IMR-90 (cell line): ENCODE data around the gene RPS6KL1. TPM values are rescaled to one million over a fixed set of nuclear protein-coding genes. Genes with fewer than 3 reads are reported as not detected.

Experiments
- ATAC-seq: fragments of 200-7000 bp; cut with Tn5 transposase; 2 replicates; pipeline ENCODE4 v1.9.1; 2020; ENCODE audit warnings: low read depth, mild to moderate bottlenecking, moderate library complexity
- BruUV-seq: library from RNA; stranded (reverse); fragments of 400-500 nt; replicated peaks from 2 replicates; lab custom pipeline; 2021; lab: Mats Ljungman, UMichigan
- CTCF ChIA-PET: fragments of 300-600 bp; formaldehyde crosslinking; extraction: SDS; loops from one replicate; lab custom pipeline; 2021; ENCODE audit warnings: antibody characterized with exemption; lab: Yijun Ruan, JAX
- POLR2A ChIA-PET: fragments of 300-600 bp; sonication (Branson Sonifier 250); formaldehyde crosslinking; loops from one replicate; lab custom pipeline; 2022; ENCODE audit warnings: antibody characterized with exemption; ENCODE audit not compliant: unreplicated experiment; lab: Charles Lee
- DNase-seq: peaks from one replicate; pipeline ENCODE4 v3.0.0; 2013
- H2AFZ ChIP-seq: replicated peaks from 2 replicates; pipeline ENCODE3; 2013; ENCODE audit warnings: low read length, mild to moderate bottlenecking; ENCODE audit not compliant: poor library complexity
- H2AK5ac ChIP-seq: 2 replicates; pipeline ENCODE4 v1.6.1; 2013; ENCODE audit warnings: low read depth, low read length, inconsistent platforms
- H2AK9ac ChIP-seq: replicated peaks from 2 replicates; pipeline ENCODE3; 2013; ENCODE audit warnings: mild to moderate bottlenecking, low read depth, low read length, moderate library complexity; ENCODE audit not compliant: poor library complexity
- H2BK120ac ChIP-seq: 2 replicates; pipeline ENCODE4 v1.6.1; 2013; ENCODE audit warnings: low read depth, low read length, inconsistent platforms
- H2BK15ac ChIP-seq: 3 replicates; pipeline ENCODE4 v1.6.1; 2013; ENCODE audit warnings: low read depth, low read length, inconsistent platforms
- H2BK20ac ChIP-seq: 2 replicates; pipeline ENCODE4 v1.6.1; 2013; ENCODE audit warnings: low read depth, mild to moderate bottlenecking, inconsistent platforms, low read length, moderate library complexity
- H2BK5ac ChIP-seq: 2 replicates; pipeline ENCODE4 v1.6.1; 2013; ENCODE audit warnings: mild to moderate bottlenecking, low read depth, low read length, inconsistent platforms; ENCODE audit not compliant: poor library complexity, severe bottlenecking
- H3K14ac ChIP-seq: replicated peaks from 2 replicates; pipeline ENCODE4 v1.6.1; 2013; ENCODE audit warnings: low read depth, low read length, inconsistent platforms
- H3K18ac ChIP-seq: 2 replicates; pipeline ENCODE4 v1.6.1; 2013; ENCODE audit warnings: low read depth, low read length, control low read depth
- H3K23ac ChIP-seq: 2 replicates; pipeline ENCODE4 v1.6.1; 2013; ENCODE audit warnings: low read depth, low read length, inconsistent platforms
- H3K27ac ChIP-seq: 2 replicates; pipeline ENCODE4 v1.5.1; 2013; ENCODE audit warnings: mild to moderate bottlenecking, control low read depth, low read length; ENCODE audit not compliant: insufficient read depth
- H3K27me3 ChIP-seq: 2 replicates; pipeline ENCODE4 v1.6.1; 2013; ENCODE audit warnings: low read length; ENCODE audit not compliant: control insufficient read depth, insufficient read depth
- H3K36me3 ChIP-seq: 2 replicates; pipeline ENCODE4 v1.6.1; 2013; ENCODE audit warnings: low read length, mixed read lengths; ENCODE audit not compliant: control insufficient read depth, insufficient read depth
- H3K4ac ChIP-seq: 2 replicates; pipeline ENCODE4 v1.6.1; 2013; ENCODE audit warnings: low read depth, low read length, inconsistent platforms
- H3K4me1 ChIP-seq: 2 replicates; pipeline ENCODE4 v1.6.1; 2013; ENCODE audit warnings: low read length, mixed read lengths; ENCODE audit not compliant: control insufficient read depth, insufficient read depth
- H3K4me2 ChIP-seq: 2 replicates; pipeline ENCODE4 v1.6.1; 2013; ENCODE audit warnings: low read depth, mild to moderate bottlenecking, control low read depth, low read length, moderate library complexity
- H3K4me3 ChIP-seq: 2 replicates; pipeline ENCODE4 v1.5.1; 2013; ENCODE audit warnings: low read depth, mild to moderate bottlenecking, control low read depth, low read length, moderate library complexity; ENCODE audit not compliant: insufficient read depth
- H3K56ac ChIP-seq: 2 replicates; pipeline ENCODE4 v1.6.1; 2013; ENCODE audit warnings: low read length, inconsistent platforms; ENCODE audit not compliant: insufficient read depth; ENCODE audit errors: extremely low read depth
- H3K79me1 ChIP-seq, 2 experiments: 2 replicates each; pipeline ENCODE4 v1.6.1; 2013; ENCODE audit warnings: low read length in 2 of 2, inconsistent platforms in 1 of 2, low read depth in 1 of 2
- H3K9ac ChIP-seq: 2 replicates; pipeline ENCODE4 v1.6.1; 2013; ENCODE audit warnings: low read depth, low read length, control low read depth
- H3K9me1 ChIP-seq: 2 replicates; pipeline ENCODE4 v1.6.1; 2013; ENCODE audit warnings: low read length, inconsistent platforms; ENCODE audit not compliant: insufficient read depth
- H3K9me3 ChIP-seq: 2 replicates; pipeline ENCODE4 v1.6.1; 2013; ENCODE audit warnings: low read length; ENCODE audit not compliant: control insufficient read depth, insufficient read depth
- H4K20me1 ChIP-seq: 2 replicates; pipeline ENCODE4 v1.6.1; 2013; ENCODE audit warnings: low read length, inconsistent platforms; ENCODE audit not compliant: insufficient read depth
- H4K5ac ChIP-seq: 2 replicates; pipeline ENCODE4 v1.6.1; 2013; ENCODE audit warnings: mild to moderate bottlenecking, low read depth, low read length, control low read depth
- H4K8ac ChIP-seq, 2 experiments: 2 replicates each; pipeline ENCODE4 v1.6.1; 2013; ENCODE audit warnings: low read depth in 2 of 2, low read length in 2 of 2, control low read depth in 1 of 2, inconsistent platforms in 1 of 2
- H4K91ac ChIP-seq: 2 replicates; pipeline ENCODE4 v1.6.1; 2013; ENCODE audit warnings: low read depth, low read length, inconsistent platforms; ENCODE audit not compliant: insufficient read depth
- BHLHE40 ChIP-seq: fragments of 150-350 bp; IDR thresholded peaks from 2 replicates; pipeline ENCODE4 v1.6.1; 2016; ENCODE audit warnings: mild to moderate bottlenecking, low read depth, low read length
- CEBPB ChIP-seq: IDR thresholded peaks from 2 replicates; pipeline ENCODE4 v1.6.1; 2012; ENCODE audit warnings: low read depth, low read length, improper control_type of control experiment
- CHD1 ChIP-seq: IDR thresholded peaks from 2 replicates; pipeline ENCODE4 v1.6.1; 2012; ENCODE audit warnings: low read depth, low read length, improper control_type of control experiment
- FOS ChIP-seq: fragments of 150-350 bp; IDR thresholded peaks from 2 replicates; pipeline ENCODE4 v1.6.1; 2016; ENCODE audit warnings: low read depth, low read length
- MAZ ChIP-seq: IDR thresholded peaks from 2 replicates; pipeline ENCODE4 v1.6.1; 2012; ENCODE audit warnings: low read depth, mild to moderate bottlenecking, low read length, improper control_type of control experiment, moderate library complexity, borderline replicate concordance
- SMC3 ChIP-seq: fragments of 150-350 bp; IDR thresholded peaks from 2 replicates; pipeline ENCODE4 v1.6.1; 2016; ENCODE audit warnings: low read depth, mild to moderate bottlenecking, antibody characterized with exemption, low read length, moderate library complexity
- USF2 ChIP-seq: fragments of 150-350 bp; IDR thresholded peaks from 2 replicates; pipeline ENCODE4 v1.6.1; 2017; ENCODE audit warnings: mild to moderate bottlenecking, antibody characterized with exemption, low read length, low read depth
- whole genome bisulfite sequencing, 2 experiments: methylation state at CpG; one replicate each; pipeline versions ENCODE4 v1.1.5 to v1.1.7; 2013; ENCODE audit warnings: missing lambda C conversion rate in 2 of 2; ENCODE audit not compliant: insufficient read length in 1 of 2; ENCODE audit errors: extremely low coverage in 2 of 2; 5-methylcytosine and 5-hydroxymethylcytosine counted together
- dilution Hi-C: fragments of 300-500 bp; cut with HindIII; formaldehyde crosslinking; loops from one replicate; pipeline ENCODE4 v1.14.3; 2018; ENCODE audit warnings: low sequenced_read_pairs; ENCODE audit not compliant: unreplicated experiment
- in situ Hi-C: fragments of 300-500 bp; cut with MboI; formaldehyde crosslinking; loops from 3 replicates; pipeline ENCODE4 v1.14.3; 2019; ENCODE audit warnings: low sequenced_read_pairs, inconsistent platforms, mixed read lengths
- intact Hi-C: fragments of 100-400 bp; cut with micrococcal nuclease; formaldehyde crosslinking; loops from 2 replicates; pipeline ENCODE4 v1.10.0; 2022
- polyA plus RNA-seq, 3 experiments: library from polyadenylated mRNA; depleted of rRNA; stranded (reverse); fragments of >200 nt; gene quantifications; 2 replicates each; pipeline ENCODE4 v1.2.3, GENCODE V29; 2012; ENCODE audit warnings: low replicate concordance in 1 of 3
- total RNA-seq: library from RNA; depleted of rRNA; stranded (reverse); fragments of >200 nt; gene quantifications from 2 replicates; pipeline ENCODE4 v1.2.3, GENCODE V29; 2012

RPS6KL1 gene
- total and polyA plus RNA-seq, 2 of the 4 experiments (the other 2 are of a cell fraction): 0.72 to 1.7 TPM

GRCh38 chr14:74893614-74894091, 29.4 kb downstream of the RPS6KL1 start:
- H3K9me3 ChIP-seq: no peaks in the 10 kb centered on the region
- H2BK120ac ChIP-seq: no peak overlapping the region
- H4K8ac ChIP-seq: no peak overlapping the region
- dilution Hi-C loops (no loop called here), intact Hi-C loops (no loop called here), in situ Hi-C loops (no loop called here)
- POLR2A ChIA-PET: no interaction called here
- WGBS, 2 experiments: 100% methylated on average over 1 of the region's 4 CpGs; no CpG with 5 or more reads in 1 of the 2 experiments
- H3K23ac ChIP-seq: no peak overlapping the region
- peaks cover 66% of the 10 kb centered on the region for H3K36me3 ChIP-seq
- peaks cover 36 to 63% of the 10 kb centered on the region in 2 experiments for H3K79me1 ChIP-seq
- no peak overlapping the region for H3K4ac ChIP-seq
- no peak for ATAC-seq
- no peak overlapping the region for H2AFZ ChIP-seq
- peaks cover 11% of the 10 kb centered on the region for H4K20me1 ChIP-seq
- H3K4me1 ChIP-seq: peaks cover 2% of the 10 kb centered on the region
- H2BK5ac ChIP-seq: no peak overlapping the region
- no peaks in the 10 kb centered on the region for H3K27me3 ChIP-seq
- H2AK5ac ChIP-seq: no peak overlapping the region
- no peak overlapping the region for H3K18ac ChIP-seq
- DNase-seq: no peak
- H3K9ac ChIP-seq: no peak overlapping the region
- H2BK20ac ChIP-seq: no peak overlapping the region
- H4K5ac ChIP-seq: no peak overlapping the region
- no TSS peak for BruUV-seq
- no peak overlapping the region for H3K14ac ChIP-seq
- no peak overlapping the region for H3K56ac ChIP-seq
- no peak overlapping the region for H3K4me2 ChIP-seq
- H2BK15ac ChIP-seq: no peak overlapping the region
- no peak overlapping the region for H2AK9ac ChIP-seq
- H3K9me1 ChIP-seq: peaks cover 2% of the 10 kb centered on the region; the same call in 1 of the 2 replicates
- CTCF ChIA-PET: interaction anchor here (0.9 kb wide), 1 partner anchor 12 kb away, joined by 4 read pairs; no protein-coding TSS in a partner anchor
- no peak overlapping the region for H3K4me3 ChIP-seq
- TF ChIP-seq MAZ (no peak), BHLHE40 (no peak), FOS (no peak), SMC3 (no peak), CEBPB (no peak), USF2 (no peak), CHD1 (no peak)
- no peak overlapping the region for H4K91ac ChIP-seq
- H3K27ac ChIP-seq: no peak overlapping the region
